Tibial nerve (tissue), 4 donors: Measurements from ENCODE around the gene TGM4.
"Not testable (repeated sequence)": the region's sequence is repeated elsewhere in the genome, so short reads cannot be mapped to it uniquely, and the experiment has no call there.

Experiments
- EP300 ChIP-seq, 2 donors: sonication (generic); formaldehyde crosslinking; IDR thresholded peaks; one replicate each; pipeline ENCODE4 v1.6.1; 2017; ENCODE audit warnings: antibody characterized with exemption in 2 of 2, mild to moderate bottlenecking in 1 of 2
- POLR2A ChIP-seq, 2 donors: fragments of 450-650 bp; IDR thresholded peaks; one replicate each; pipeline ENCODE4 v1.6.1; 2017; ENCODE audit warnings: antibody characterized with exemption in 2 of 2, mild to moderate bottlenecking in 2 of 2, moderate library complexity in 2 of 2
- TF ChIP-seq, protein P1 (sequence below), 5 experiments: fragments of 200-600 bp in 3 of 5; fragments of 450-650 bp in 2 of 5; sonication (generic) in 3 of 5; IDR thresholded peaks; one replicate each; pipeline ENCODE4 v1.5.1; 2016 to 2019; ENCODE audit warnings: antibody characterized with exemption in 5 of 5, mild to moderate bottlenecking in 3 of 5, moderate library complexity in 2 of 5

DNA sequence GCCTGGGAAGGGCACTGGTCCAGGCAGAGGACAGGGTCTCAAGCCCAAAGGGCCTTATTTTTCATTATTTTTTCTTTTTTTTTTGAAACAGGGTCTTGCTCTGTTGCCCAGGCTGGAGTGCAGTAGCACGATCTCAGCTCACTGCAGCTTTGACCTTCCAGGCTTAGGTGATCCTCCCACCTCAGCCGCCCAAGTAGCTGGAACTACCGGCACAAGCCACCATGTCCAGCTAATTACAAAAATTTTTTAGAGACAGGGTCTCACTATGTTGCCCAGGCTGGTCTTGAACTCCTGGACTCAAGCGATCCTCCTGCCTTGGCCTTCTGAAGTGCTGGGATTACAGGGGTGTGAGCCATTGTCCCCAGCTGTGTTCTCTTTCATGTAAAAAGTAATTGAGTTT lies 75.4 kb downstream of the TGM4 start:
- TF ChIP-seq, protein P1, sequence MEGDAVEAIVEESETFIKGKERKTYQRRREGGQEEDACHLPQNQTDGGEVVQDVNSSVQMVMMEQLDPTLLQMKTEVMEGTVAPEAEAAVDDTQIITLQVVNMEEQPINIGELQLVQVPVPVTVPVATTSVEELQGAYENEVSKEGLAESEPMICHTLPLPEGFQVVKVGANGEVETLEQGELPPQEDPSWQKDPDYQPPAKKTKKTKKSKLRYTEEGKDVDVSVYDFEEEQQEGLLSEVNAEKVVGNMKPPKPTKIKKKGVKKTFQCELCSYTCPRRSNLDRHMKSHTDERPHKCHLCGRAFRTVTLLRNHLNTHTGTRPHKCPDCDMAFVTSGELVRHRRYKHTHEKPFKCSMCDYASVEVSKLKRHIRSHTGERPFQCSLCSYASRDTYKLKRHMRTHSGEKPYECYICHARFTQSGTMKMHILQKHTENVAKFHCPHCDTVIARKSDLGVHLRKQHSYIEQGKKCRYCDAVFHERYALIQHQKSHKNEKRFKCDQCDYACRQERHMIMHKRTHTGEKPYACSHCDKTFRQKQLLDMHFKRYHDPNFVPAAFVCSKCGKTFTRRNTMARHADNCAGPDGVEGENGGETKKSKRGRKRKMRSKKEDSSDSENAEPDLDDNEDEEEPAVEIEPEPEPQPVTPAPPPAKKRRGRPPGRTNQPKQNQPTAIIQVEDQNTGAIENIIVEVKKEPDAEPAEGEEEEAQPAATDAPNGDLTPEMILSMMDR (IDR thresholded peaks at IDR 0.05) = not testable (repeated sequence)
- TF ChIP-seq POLR2A, EP300 (IDR thresholded peaks at IDR 0.05): not testable (repeated sequence)
